B cell (primary cell): ENCODE measurements around the gene COLEC12. TPM values are rescaled to one million over a fixed set of nuclear protein-coding genes. Genes with fewer than 3 reads are reported as not detected.

Experiments used
- ATAC-seq: fragments of 200-7000 bp; cut with Tn5 transposase; one replicate; pipeline ENCODE4 v1.10.0; 2021; ENCODE audit warnings: low read depth, mild to moderate bottlenecking, moderate number of reproducible peaks, moderate library complexity
- CTCF ChIA-PET: fragments of 350-600 bp; sonication (Branson Sonifier 250); formaldehyde crosslinking; loops from one replicate; lab custom pipeline; 2021; ENCODE audit warnings: antibody characterized with exemption, inconsistent platforms; lab: Charles Lee
- POLR2A ChIA-PET: fragments of 350-600 bp; sonication (Branson Sonifier 250); formaldehyde crosslinking; loops from one replicate; lab custom pipeline; 2021; ENCODE audit warnings: antibody characterized with exemption; lab: Charles Lee
- DNase-seq: peaks from one replicate; pipeline ENCODE4 v3.0.0; 2013
- H2AFZ ChIP-seq: 2 replicates; pipeline ENCODE4 v1.6.1; 2012; ENCODE audit warnings: mild to moderate bottlenecking, low read depth, low read length; ENCODE audit not compliant: insufficient read depth, poor library complexity, severe bottlenecking
- H3K27ac ChIP-seq, 2 donors: 1 replicate in 1 of 2; 2 replicates in 1 of 2; pipeline ENCODE4 v1.5.1; 2012 to 2013; ENCODE audit warnings: low read length in 2 of 2, mild to moderate bottlenecking in 2 of 2, moderate library complexity in 1 of 2
- H3K27me3 ChIP-seq, 4 experiments: fragments of 200-600 bp in 1 of 4; sonication (generic) in 1 of 4; replicated peaks in 1 of 4; 1 replicate in 2 of 4; 2 replicates in 2 of 4; pipeline versions ENCODE4 v1.6.1 to v1.7.0; 2013 to 2016; ENCODE audit warnings: low read length in 3 of 4, mild to moderate bottlenecking in 2 of 4, mixed read lengths in 1 of 4, moderate library complexity in 1 of 4; ENCODE audit not compliant: insufficient read depth in 4 of 4, control insufficient read depth in 3 of 4; ENCODE audit errors: control extremely low read depth in 1 of 4
- H3K36me3 ChIP-seq, 2 experiments: replicated peaks in 1 of 2; 1 replicate in 1 of 2; 2 replicates in 1 of 2; pipeline versions ENCODE4 v1.6.1 to v1.7.1; 2013; ENCODE audit warnings: low read length in 1 of 2; ENCODE audit not compliant: insufficient read depth in 2 of 2, control insufficient read depth in 1 of 2; ENCODE audit errors: control extremely low read depth in 1 of 2, extremely low read depth in 1 of 2
- H3K4me1 ChIP-seq, 2 donors: fragments of 200-600 bp in 1 of 2; sonication (generic) in 1 of 2; 1 replicate in 1 of 2; 2 replicates in 1 of 2; pipeline versions ENCODE4 v1.5.1 to v1.6.1; 2013 to 2017; ENCODE audit warnings: low read length in 2 of 2; ENCODE audit not compliant: control insufficient read depth in 2 of 2, insufficient read depth in 2 of 2
- H3K4me2 ChIP-seq: replicated peaks from 2 replicates; pipeline ENCODE3; 2012; ENCODE audit warnings: mild to moderate bottlenecking, low read depth, low read length; ENCODE audit not compliant: poor library complexity, severe bottlenecking
- H3K4me3 ChIP-seq, 5 experiments: fragments of 200-600 bp in 1 of 5; sonication (generic) in 1 of 5; 1 replicate in 3 of 5; 2 replicates in 2 of 5; pipeline versions ENCODE4 v1.5.1 to v1.7.0; 2011 to 2016; ENCODE audit warnings: low read length in 4 of 5, mild to moderate bottlenecking in 4 of 5, low read depth in 2 of 5, control low read depth in 1 of 5, moderate library complexity in 1 of 5; ENCODE audit not compliant: insufficient read depth in 1 of 5; ENCODE audit errors: control extremely low read depth in 1 of 5, extremely low read depth in 1 of 5
- H3K79me2 ChIP-seq: fragments of 200-600 bp; sonication (generic); one replicate; pipeline ENCODE4 v1.6.0; 2016; ENCODE audit warnings: low read length; ENCODE audit not compliant: control insufficient read depth, insufficient read depth
- H3K9ac ChIP-seq: fragments of 200-600 bp; sonication (generic); 2 replicates; pipeline ENCODE4 v1.6.1; 2017; ENCODE audit warnings: mild to moderate bottlenecking, low read length, moderate library complexity
- H3K9me3 ChIP-seq, 3 donors: one replicate each; pipeline versions ENCODE4 v1.6.1 to v1.7.1; 2013; ENCODE audit warnings: low read length in 2 of 3; ENCODE audit not compliant: control insufficient read depth in 2 of 3, insufficient read depth in 1 of 3; ENCODE audit errors: control extremely low read depth in 1 of 3
- H4K20me1 ChIP-seq: 2 replicates; pipeline ENCODE4 v1.6.0; 2012; ENCODE audit warnings: mild to moderate bottlenecking, low read length; ENCODE audit not compliant: insufficient read depth, control insufficient read depth, poor library complexity, severe bottlenecking
- H3K27ac Mint-ChIP-seq: one replicate; pipeline ENCODE4 v1.8.0; 2021; ENCODE audit warnings: mixed read lengths
- H3K27me3 Mint-ChIP-seq: one replicate; pipeline ENCODE4 v1.8.0; 2021; ENCODE audit warnings: mixed read lengths
- H3K4me1 Mint-ChIP-seq: one replicate; pipeline ENCODE4 v1.8.0; 2021; ENCODE audit warnings: mixed read lengths
- H3K4me3 Mint-ChIP-seq: one replicate; pipeline ENCODE4 v1.8.0; 2021; ENCODE audit warnings: mixed read lengths
- H3K9me3 Mint-ChIP-seq: one replicate; pipeline ENCODE4 v1.8.0; 2022; ENCODE audit warnings: mixed read lengths; ENCODE audit not compliant: insufficient read depth
- EZH2 ChIP-seq: IDR thresholded peaks from 2 replicates; pipeline ENCODE4 v1.6.1; 2012; ENCODE audit warnings: borderline replicate concordance, low read depth, mild to moderate bottlenecking, moderate library complexity, low read length; ENCODE audit not compliant: insufficient read depth, poor library complexity, severe bottlenecking
- WGBS: methylation state at CpG from one replicate; pipeline ENCODE4 v1.1.5; 2013; ENCODE audit warnings: missing lambda C conversion rate; ENCODE audit not compliant: insufficient coverage; 5-methylcytosine and 5-hydroxymethylcytosine counted together
- intact Hi-C: fragments of 100-400 bp; cut with micrococcal nuclease; formaldehyde crosslinking; loops from one replicate; pipeline ENCODE4 v1.10.0; 2022
- polyA plus RNA-seq: library from polyadenylated mRNA; depleted of rRNA; stranded (reverse); fragments of >200 nt; gene quantifications from 2 replicates; pipeline ENCODE4 v1.2.3, GENCODE V29; 2012
- total RNA-seq, 2 donors: library from RNA; stranded (reverse); fragments of 120-200 nt in 1 of 2; gene quantifications; 1 replicate in 1 of 2; 2 replicates in 1 of 2; pipeline versions ENCODE4 v1.2.3 to v1.2.4, GENCODE V29; 2013 to 2022
- TF ChIP-seq, protein P1 (sequence below): fragments of 200-600 bp; IDR thresholded peaks from one replicate; pipeline ENCODE4 v1.8.0; 2022; ENCODE audit warnings: antibody characterized with exemption, mild to moderate bottlenecking

COLEC12 gene
- total and polyA plus RNA-seq, 2 donors (not counting 1 experiment from before 2014, with no cell fraction given) = not detected

DNA sequence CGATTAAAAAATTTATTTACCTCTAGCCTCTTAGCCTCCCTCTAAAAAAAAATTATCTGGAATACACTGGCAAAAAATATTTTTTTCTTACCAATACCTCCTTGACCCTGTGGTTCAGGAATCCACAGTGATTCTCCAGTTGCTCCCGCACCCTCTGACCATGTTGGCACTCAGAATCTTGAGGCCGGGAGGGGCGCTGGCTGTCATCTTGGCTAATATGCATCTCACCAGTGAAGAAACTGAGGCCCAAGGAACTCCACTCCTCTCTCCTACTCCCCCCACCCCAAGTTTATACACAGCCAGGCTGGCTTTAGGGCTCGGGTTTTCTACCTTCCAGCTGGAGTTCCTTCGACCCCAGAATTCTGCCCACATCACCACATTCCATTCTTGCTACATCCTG, 134.8 kb downstream of the COLEC12 start:
- Histone ChIP-seq H3K27ac (no peak overlapping the region), H3K9me3 (no peaks in the 10 kb centered on the region), H3K27me3 (no peaks in the 10 kb centered on the region), H4K20me1 (no peaks in the 10 kb centered on the region), H3K79me2 (no peaks in the 10 kb centered on the region), H2AFZ (no peak overlapping the region), H3K36me3 (no peaks in the 10 kb centered on the region), H3K4me2 (no peak overlapping the region), H3K4me1 (peaks cover 18 to 30% of the 10 kb centered on the region in 2 donors), H3K9ac (no peak overlapping the region), H3K4me3 (no peak overlapping the region)
- intact Hi-C loops = no loop called here
- Mint-ChIP-seq H3K9me3 (no peaks in the 10 kb centered on the region), H3K4me3 (no peak overlapping the region), H3K27ac (no peak overlapping the region), H3K27me3 (no peaks in the 10 kb centered on the region), H3K4me1 (peaks cover 23% of the 10 kb centered on the region)
- ChIA-PET POLR2A (no interaction called here), CTCF (no interaction called here)
- ATAC-seq = no peak
- no peak for DNase-seq
- no peak for TF ChIP-seq EZH2
- TF ChIP-seq, protein P1, sequence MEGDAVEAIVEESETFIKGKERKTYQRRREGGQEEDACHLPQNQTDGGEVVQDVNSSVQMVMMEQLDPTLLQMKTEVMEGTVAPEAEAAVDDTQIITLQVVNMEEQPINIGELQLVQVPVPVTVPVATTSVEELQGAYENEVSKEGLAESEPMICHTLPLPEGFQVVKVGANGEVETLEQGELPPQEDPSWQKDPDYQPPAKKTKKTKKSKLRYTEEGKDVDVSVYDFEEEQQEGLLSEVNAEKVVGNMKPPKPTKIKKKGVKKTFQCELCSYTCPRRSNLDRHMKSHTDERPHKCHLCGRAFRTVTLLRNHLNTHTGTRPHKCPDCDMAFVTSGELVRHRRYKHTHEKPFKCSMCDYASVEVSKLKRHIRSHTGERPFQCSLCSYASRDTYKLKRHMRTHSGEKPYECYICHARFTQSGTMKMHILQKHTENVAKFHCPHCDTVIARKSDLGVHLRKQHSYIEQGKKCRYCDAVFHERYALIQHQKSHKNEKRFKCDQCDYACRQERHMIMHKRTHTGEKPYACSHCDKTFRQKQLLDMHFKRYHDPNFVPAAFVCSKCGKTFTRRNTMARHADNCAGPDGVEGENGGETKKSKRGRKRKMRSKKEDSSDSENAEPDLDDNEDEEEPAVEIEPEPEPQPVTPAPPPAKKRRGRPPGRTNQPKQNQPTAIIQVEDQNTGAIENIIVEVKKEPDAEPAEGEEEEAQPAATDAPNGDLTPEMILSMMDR = no peak
- 91% methylated on average over 4 of the region's 6 CpGs for WGBS

- Histone ChIP-seq H2AFZ (no peak overlapping the region), H3K9me3 (no peaks in the 10 kb centered on the region), H3K4me1 (peaks cover 10 to 28% of the 10 kb centered on the region in 2 donors), H3K9ac (no peak overlapping the region), H3K4me2 (no peak overlapping the region), H3K36me3 (no peaks in the 10 kb centered on the region), H3K79me2 (no peaks in the 10 kb centered on the region), H4K20me1 (no peaks in the 10 kb centered on the region), H3K27me3 (no peaks in the 10 kb centered on the region), H3K4me3 (no peak overlapping the region), H3K27ac (no peak overlapping the region)
- no peak overlapping the region for H3K27ac Mint-ChIP-seq
- CTCF ChIA-PET = no interaction called here
- POLR2A ChIA-PET = no interaction called here
- TF ChIP-seq EZH2 = no peak
- TF ChIP-seq, protein P1 = no peak
- intact Hi-C loops = no loop called here
- no peaks in the 10 kb centered on the region for H3K9me3 Mint-ChIP-seq
- H3K4me1 Mint-ChIP-seq = peaks cover 20% of the 10 kb centered on the region
- H3K4me3 Mint-ChIP-seq = no peak overlapping the region
- no CpG with 5 or more reads among the region's 2 CpGs for WGBS
- DNase-seq = no peak
- no peaks in the 10 kb centered on the region for H3K27me3 Mint-ChIP-seq
- ATAC-seq = no peak
Observed at GRCh38 chr18:364256-364826, 136.2 kb downstream of the COLEC12 start.
